GM18519 (cell line): ENCODE data around the gene TNFRSF19.

Source experiments
- ATAC-seq: cut with Tn5 transposase; IDR thresholded peaks from one replicate; pipeline ENCODE4 v1.9.1; 2021; ENCODE audit warnings: mild to moderate bottlenecking, moderate library complexity; ENCODE audit not compliant: unreplicated experiment, low FRiP score

TNFRSF19 gene

DNA sequence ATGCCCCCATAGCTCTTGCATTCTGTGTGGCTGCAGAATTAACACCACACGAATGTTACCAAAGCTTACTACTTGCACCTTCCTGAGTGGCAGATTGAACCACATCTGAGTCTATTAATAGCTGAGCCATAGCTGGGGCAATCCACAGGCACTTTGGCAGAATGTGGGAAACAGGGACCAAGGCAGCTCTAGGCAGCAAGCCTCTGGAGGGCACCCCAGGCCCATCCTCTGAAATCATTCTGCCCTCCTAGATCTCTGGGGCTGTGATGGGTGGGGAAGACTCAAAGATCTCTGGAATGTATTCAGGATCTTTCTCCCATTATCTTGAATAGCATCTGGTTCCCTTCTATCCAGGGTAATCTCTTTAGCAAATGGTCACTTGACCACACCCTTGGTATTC lies 139.3 kb downstream of the TNFRSF19 start:
- no peak for ATAC-seq

DNA sequence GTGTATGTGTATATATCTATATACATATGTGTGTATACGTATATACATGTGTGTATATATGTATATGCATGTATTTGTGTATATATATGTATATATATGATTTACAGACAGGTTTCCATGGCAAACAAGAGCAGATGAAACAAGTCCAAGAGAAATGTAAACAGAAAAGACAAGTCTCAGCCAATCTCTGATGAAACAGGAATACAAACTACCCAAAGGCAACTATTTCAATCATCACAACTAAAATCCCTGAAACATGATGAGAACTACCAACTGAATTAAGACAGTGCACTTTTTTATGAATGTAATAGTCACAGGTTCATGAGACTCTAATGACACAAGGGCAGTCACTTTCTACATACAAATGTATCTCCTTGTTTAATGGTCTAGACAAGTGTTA lies 140.2 kb downstream of the TNFRSF19 start:
- no peak for ATAC-seq

DNA sequence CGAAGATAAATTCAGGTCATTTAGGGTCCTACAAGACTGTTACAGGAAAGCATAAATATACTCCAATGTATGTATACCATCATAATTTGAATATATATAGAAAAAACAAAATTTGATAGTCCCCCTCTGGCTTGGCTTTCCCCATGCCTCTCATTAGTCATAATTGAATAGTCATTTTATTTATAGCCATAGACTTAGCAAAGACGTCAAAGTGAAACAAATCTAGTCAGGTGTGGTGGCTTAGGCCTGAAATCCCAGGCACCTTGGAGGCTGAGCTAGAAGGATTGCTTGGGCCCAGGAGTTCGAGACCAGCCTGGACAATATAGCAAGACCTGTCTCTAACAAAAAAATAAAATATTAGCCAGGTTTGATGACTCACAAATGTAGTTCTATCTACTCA lies 141.1 kb downstream of the TNFRSF19 start:
- ATAC-seq, result no peak

DNA sequence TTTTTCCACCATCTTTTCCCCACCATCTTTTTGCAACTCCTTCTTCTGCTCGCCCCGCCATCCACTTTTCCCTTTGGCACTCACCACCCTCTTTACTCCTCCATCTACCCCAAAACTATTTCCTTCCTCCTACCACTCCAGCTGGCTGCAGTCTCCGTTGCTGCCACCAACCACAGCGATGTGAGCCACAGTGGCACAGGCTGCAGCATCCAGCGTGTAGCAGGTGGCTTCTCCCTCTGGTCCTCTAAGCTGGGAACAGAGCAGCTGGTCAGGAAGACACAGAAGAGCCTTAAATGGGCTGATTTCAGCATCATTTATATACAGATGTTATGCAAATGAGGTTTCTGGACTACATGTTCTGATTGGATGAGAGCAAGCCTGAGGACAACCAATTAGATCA lies 144.5 kb downstream of the TNFRSF19 start:
- ATAC-seq, result no peak

DNA sequence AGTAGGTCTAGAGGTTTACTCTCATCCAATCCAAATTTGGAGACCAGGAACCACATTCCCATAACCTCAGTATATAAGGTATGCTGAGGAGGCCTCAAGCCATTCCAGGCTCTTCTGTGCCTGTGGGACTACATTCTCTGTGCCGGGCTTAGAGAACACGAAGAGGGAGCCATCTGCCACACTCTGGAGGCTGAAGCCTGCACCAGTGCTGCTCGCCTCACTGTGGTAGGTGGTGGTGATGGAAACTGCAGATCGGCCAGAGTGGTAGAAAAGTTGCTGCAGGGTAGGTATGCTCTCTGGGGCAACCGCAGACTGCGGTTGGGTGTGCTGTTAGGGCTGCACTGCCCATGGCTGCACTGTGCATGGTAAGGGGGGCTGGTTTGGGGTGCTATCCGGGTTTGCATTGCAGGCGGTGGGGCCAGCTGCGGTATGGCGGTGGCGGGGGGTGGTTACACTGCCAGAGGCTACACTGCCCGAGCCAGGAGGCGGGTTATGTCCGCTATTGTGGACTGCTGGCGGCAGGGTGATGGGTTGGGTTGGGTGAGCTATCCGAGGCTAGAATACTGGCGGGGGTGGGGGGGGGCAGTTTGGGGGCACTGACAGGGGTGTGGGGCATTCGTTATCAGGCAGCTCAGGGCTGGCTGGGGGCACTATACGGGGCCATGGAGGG lies 145.0 kb downstream of the TNFRSF19 start:
- no peak for ATAC-seq

DNA sequence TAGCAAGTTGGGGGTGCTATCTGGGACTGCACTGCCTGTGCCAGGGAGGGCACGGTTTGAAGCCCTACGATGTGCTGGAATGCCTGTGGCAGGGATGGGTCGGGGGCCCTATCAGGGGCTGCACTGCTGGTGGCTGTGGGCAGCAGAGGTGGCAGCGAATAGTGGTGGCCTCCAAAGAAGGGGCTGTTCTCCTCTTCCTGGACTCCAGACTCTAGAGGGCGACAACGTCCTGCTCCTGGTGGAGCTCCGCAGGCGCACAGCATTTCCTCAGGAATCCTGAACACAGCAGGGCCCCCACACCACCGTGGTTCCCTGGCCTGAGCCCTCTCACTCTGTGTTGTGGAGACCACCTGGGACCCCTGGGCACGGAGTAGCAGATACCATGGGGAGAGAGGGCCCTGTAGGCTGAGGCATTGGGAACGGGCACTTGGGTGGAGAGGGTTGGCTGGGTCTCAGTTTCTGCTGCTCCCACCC lies 145.6 kb downstream of the TNFRSF19 start:
- ATAC-seq, result no peak

DNA sequence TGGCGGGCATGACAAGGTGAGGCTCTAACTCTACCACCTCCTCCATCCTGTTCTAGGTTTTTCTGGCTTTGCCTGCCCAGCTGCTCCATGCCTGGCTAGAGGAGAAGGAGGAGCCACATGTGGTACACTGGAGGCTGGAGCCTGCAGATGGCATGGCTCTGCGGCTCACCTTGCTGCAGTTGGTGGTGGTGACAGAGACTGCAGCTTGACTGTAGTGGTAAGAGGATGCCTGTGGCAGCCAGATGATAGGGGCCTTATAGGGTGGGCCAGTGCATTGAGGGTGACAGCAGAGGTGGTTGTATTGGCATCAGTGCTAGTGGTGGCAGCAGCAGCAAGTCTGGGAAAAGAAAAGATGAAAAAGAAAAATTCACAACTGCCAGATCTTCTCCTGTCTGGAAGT lies 146.2 kb downstream of the TNFRSF19 start:
- no peak for ATAC-seq

DNA sequence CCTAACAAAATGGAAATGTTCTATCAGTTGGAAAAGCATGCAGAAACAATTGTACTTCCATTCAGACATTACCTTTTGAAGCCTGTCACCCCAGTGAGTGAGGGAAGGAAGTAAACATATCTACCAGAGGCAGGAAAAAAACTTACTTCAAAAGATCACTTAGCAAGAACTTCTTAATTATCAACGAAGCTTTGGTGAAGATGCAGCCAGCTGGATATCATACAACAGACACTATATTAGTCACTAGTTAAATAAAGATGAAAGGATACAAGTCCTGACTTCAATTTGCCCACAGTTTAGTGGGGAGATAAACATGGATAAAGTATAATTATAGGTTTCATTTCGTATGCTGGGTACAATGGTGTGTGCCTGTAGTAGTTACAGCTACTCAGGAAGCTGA lies 148.8 kb downstream of the TNFRSF19 start:
- ATAC-seq, result no peak

DNA sequence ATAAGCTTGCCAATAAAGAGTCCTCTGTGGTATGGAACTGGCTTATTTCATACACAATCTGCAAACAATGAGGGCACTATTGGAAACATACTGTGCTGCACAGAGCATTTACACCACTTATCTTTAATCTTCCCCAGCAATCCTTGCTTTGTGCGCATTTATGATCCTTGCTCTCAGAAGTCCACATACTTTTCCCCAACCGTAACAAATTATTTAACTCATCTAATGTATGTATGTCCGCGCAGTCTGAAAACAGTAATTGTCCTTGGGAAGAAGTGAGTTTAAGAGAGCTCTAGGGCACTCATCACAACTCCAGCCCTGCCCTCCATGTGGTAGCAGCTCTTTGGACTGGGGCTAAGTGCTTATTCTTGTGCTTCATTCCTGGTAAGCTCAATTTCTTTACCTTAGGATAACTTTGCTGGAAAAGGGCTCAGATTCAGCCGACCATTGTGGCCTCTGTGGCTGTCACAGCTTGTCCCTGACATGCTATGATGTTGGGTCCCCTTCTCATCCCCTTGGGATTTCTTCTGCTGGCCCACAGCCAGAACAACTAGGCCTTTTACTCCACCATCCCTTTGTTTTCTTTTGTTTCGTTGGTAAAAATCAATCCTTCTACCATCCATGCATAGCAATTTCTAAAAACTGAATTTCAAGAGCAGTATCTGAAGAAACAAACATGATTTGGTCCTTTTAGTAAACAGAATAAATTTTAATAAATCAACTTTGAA lies 152.7 kb downstream of the TNFRSF19 start:
- ATAC-seq, result no peak

DNA sequence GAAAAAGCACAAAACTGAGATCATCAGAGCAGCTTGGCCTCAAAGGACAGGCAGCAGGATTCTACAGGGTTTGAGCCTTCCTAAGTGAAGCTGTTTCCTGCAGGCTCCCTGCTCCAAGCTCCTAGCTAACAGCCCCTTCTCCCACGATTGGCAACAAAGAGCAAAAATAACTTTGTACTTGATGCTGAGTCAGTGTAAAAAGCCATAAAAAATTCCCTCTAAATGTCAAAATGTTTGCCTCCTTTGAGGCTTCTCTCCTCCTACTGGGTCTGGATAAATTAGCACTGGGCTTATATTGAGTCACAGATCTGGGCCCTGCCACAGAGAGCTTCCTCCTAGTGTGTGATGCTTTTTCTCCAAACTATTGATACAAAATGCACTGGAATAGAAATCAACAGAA lies 153.3 kb downstream of the TNFRSF19 start:
- no peak for ATAC-seq

DNA sequence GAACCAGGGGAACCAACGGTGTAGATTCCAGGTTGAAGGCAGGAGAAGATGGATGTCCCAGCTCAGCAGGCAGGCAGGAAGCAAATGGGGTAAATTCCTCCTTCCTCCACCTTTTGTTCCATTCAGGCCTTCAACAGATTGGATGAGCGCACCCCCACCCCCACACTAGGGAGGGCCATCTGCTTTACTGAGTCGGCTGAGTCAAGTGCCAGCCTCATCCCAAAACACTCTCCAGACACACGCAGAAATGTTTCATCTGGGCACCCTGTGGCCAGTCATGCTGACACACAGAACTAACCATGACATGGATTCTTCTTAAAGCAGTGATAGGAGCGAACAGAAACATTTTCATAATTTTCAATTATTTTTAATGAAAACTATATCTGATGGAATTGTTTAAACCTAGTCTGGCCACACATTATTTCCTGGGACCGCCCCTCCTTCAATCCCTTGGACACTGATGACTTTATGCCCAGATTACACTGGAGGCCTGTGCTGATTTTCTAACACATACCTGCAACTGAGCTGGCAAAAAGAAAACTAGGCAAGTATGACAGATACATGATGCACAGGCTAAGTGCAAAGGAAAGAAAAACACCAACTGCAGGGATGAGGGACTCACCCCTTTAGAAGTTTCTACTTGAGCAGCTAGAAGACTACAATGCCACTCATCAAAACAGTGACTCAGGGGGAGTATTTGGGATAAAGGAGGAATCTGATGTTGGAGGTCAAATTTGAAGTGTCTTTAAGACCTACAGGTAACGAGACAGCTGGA lies 154.2 kb downstream of the TNFRSF19 start:
- no peak for ATAC-seq
